Esophagus squamous epithelium (tissue), 5 donors: Measurements from ENCODE around the gene LRRC49. TPM values are rescaled to one million over a fixed set of nuclear protein-coding genes. Genes with fewer than 3 reads are reported as not detected.

Experiments
- DNase-seq: peaks from one replicate; lab custom pipeline; 2025; lab: John Stamatoyannopoulos, UW
- H3K27ac ChIP-seq, 4 donors: fragments of 200-600 bp; sonication (generic); one replicate each; pipeline ENCODE4 v1.5.1; 2016 to 2019; ENCODE audit warnings: mild to moderate bottlenecking in 1 of 4
- H3K27me3 ChIP-seq, 4 donors: fragments of 200-600 bp; sonication (generic); 1 replicate in 3 of 4; 2 replicates in 1 of 4; pipeline versions ENCODE4 v1.5.1 to v1.6.0; 2017 to 2021; ENCODE audit warnings: antibody characterized with exemption in 1 of 4
- H3K36me3 ChIP-seq, 3 donors: fragments of 200-600 bp; sonication (generic); one replicate each; pipeline ENCODE4 v1.5.1; 2016 to 2019
- H3K4me1 ChIP-seq, 3 donors: fragments of 200-600 bp; sonication (generic); one replicate each; pipeline ENCODE4 v1.5.1; 2017 to 2019
- H3K4me3 ChIP-seq, 4 donors: fragments of 200-600 bp; sonication (generic); 1 replicate in 3 of 4; 2 replicates in 1 of 4; pipeline ENCODE4 v1.5.1; 2016 to 2019; ENCODE audit warnings: mild to moderate bottlenecking in 2 of 4, moderate library complexity in 1 of 4
- H3K9me3 ChIP-seq, 3 donors: fragments of 200-600 bp; sonication (generic); one replicate each; pipeline ENCODE4 v1.5.1; 2016 to 2019
- POLR2A ChIP-seq, 4 donors: fragments of 450-650 bp; IDR thresholded peaks; one replicate each; pipeline ENCODE4 v1.6.1; 2017; ENCODE audit warnings: antibody characterized with exemption in 4 of 4, mild to moderate bottlenecking in 4 of 4, moderate library complexity in 3 of 4
- WGBS, 2 donors: methylation state at CpG; one replicate each; pipeline ENCODE4 v1.1.5; 2018; 5-methylcytosine and 5-hydroxymethylcytosine counted together
- intact Hi-C: fragments of 100-400 bp; cut with DNase I; formaldehyde crosslinking; loops from one replicate; pipeline ENCODE4 v1.15.0; 2022
- total RNA-seq, 4 donors: library from RNA; depleted of rRNA; stranded (reverse); fragments of >200 nt; gene quantifications; one replicate each; pipeline ENCODE4 v1.1.0, GENCODE V29; 2016
- TF ChIP-seq, protein P1 (sequence below), 6 experiments: fragments of 450-650 bp in 4 of 6; fragments of 200-600 bp in 2 of 6; sonication (generic) in 2 of 6; IDR thresholded peaks; one replicate each; pipeline ENCODE4 v1.5.1; 2016 to 2019; ENCODE audit warnings: antibody characterized with exemption in 6 of 6, mild to moderate bottlenecking in 4 of 6, moderate library complexity in 4 of 6
- donor health status: DM: yes; HTN: yes; CAD: no.

LRRC49 gene
- total RNA-seq, 4 donors from 2014 or later = 0.34 to 5.5 (median 4.8) TPM

DNA sequence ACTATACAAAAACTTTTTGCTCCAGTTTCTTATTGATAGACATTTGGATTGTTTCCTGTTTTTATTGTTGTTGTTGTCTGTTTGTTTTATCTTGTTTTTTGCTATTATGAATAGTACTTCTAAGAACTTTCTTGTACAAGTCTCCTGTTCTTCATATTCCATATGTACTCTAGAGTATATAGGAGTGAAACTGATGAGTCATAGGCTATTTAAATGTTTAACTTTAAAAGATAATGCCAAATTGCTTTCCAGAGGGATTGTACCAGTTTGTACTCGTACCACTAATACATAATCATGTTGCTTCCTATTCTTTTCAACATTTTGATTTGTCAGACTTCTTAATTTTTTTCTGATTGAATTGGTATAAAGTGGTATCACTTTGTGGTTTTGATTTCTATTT, 19.6 kb downstream of the LRRC49 start:
- Histone ChIP-seq H3K9me3 (peaks cover 7 to 17% (median 12%) of the 10 kb centered on the region in 3 donors), H3K27ac (no peak overlapping the region), H3K36me3 (peaks cover 0 to 18% (median 0%) of the 10 kb centered on the region in 3 donors), H3K27me3 (no peaks in the 10 kb centered on the region), H3K4me1 (no peaks in the 10 kb centered on the region), H3K4me3 (no peak overlapping the region)
- no peak for TF ChIP-seq POLR2A (IDR thresholded peaks at IDR 0.05)
- TF ChIP-seq, protein P1, sequence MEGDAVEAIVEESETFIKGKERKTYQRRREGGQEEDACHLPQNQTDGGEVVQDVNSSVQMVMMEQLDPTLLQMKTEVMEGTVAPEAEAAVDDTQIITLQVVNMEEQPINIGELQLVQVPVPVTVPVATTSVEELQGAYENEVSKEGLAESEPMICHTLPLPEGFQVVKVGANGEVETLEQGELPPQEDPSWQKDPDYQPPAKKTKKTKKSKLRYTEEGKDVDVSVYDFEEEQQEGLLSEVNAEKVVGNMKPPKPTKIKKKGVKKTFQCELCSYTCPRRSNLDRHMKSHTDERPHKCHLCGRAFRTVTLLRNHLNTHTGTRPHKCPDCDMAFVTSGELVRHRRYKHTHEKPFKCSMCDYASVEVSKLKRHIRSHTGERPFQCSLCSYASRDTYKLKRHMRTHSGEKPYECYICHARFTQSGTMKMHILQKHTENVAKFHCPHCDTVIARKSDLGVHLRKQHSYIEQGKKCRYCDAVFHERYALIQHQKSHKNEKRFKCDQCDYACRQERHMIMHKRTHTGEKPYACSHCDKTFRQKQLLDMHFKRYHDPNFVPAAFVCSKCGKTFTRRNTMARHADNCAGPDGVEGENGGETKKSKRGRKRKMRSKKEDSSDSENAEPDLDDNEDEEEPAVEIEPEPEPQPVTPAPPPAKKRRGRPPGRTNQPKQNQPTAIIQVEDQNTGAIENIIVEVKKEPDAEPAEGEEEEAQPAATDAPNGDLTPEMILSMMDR (IDR thresholded peaks at IDR 0.05) = no peak
- 33% methylated on average over 1 of the region's 1 CpG for WGBS, 2 donors
- intact Hi-C loops = no loop called here
- no peak for DNase-seq

- intact Hi-C loops = no loop called here
- Histone ChIP-seq H3K4me1 (no peaks in the 10 kb centered on the region), H3K27ac (no peak overlapping the region), H3K9me3 (no peaks in the 10 kb centered on the region), H3K36me3 (no peaks in the 10 kb centered on the region), H3K4me3 (no peak overlapping the region), H3K27me3 (no peaks in the 10 kb centered on the region)
- WGBS, 2 donors = 94 to 100% methylated on average over 1 to 2 of the region's 10 CpGs
- DNase-seq = no peak
- TF ChIP-seq POLR2A (IDR thresholded peaks at IDR 0.05) = no peak
- TF ChIP-seq, protein P1 (IDR thresholded peaks at IDR 0.05) = no peak
Observed at GRCh38 chr15:70916531-70916930, 23.9 kb downstream of the LRRC49 start.

- DNase-seq = no peak
- Histone ChIP-seq H3K4me1 (no peaks in the 10 kb centered on the region), H3K36me3 (no peaks in the 10 kb centered on the region), H3K27me3 (no peaks in the 10 kb centered on the region), H3K4me3 (no peak overlapping the region), H3K9me3 (no peaks in the 10 kb centered on the region), H3K27ac (no peak overlapping the region)
- TF ChIP-seq, protein P1 (IDR thresholded peaks at IDR 0.05) = no peak
- TF ChIP-seq POLR2A (IDR thresholded peaks at IDR 0.05) = no peak
- WGBS, 2 donors = 75 to 98% methylated on average over 3 to 6 of the region's 6 CpGs
- intact Hi-C loops = no loop called here
Observed at GRCh38 chr15:70917955-70918354, 25.3 kb downstream of the LRRC49 start.

- 27 to 50% methylated on average over 1 of the region's 1 CpG for WGBS, 2 donors
- H3K4me1 ChIP-seq = no peaks in the 10 kb centered on the region
- H3K4me3 ChIP-seq = no peak overlapping the region
- TF ChIP-seq, protein P1 (IDR thresholded peaks at IDR 0.05) = no peak
- no peak for TF ChIP-seq POLR2A (IDR thresholded peaks at IDR 0.05)
- intact Hi-C loops = no loop called here
- no peak overlapping the region for H3K27ac ChIP-seq
- H3K27me3 ChIP-seq = no peaks in the 10 kb centered on the region
- no peak for DNase-seq
- no peaks in the 10 kb centered on the region for H3K36me3 ChIP-seq
- H3K9me3 ChIP-seq = no peaks in the 10 kb centered on the region
Observed at GRCh38 chr15:70920981-70921696, 28.5 kb downstream of the LRRC49 start.

DNA sequence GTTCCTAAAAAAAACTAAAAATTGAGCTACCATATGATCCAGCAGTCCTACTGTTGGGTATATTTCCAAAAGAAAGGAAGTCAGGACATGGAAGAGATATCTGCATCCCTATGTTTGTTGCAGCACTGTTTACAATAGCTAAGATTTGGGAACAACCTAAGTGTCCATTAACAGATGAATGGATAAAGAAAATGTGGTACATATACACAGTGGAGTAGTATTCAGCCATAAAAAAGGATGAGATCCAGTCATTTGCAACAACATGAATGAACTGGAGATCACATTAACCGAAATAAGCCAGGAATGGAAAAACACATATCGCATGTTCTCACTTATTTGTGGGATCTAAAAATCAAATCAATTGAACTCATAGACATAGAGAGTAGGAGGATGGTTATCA, 29.5 kb downstream of the LRRC49 start:
- H3K4me3 ChIP-seq = no peak overlapping the region
- WGBS, 2 donors = 94 to 98% methylated on average over 2 of the region's 2 CpGs
- H3K27me3 ChIP-seq = no peaks in the 10 kb centered on the region
- intact Hi-C loops = no loop called here
- no peak for DNase-seq
- no peaks in the 10 kb centered on the region for H3K4me1 ChIP-seq
- TF ChIP-seq, protein P1 (IDR thresholded peaks at IDR 0.05) = no peak
- TF ChIP-seq POLR2A (IDR thresholded peaks at IDR 0.05) = no peak
- H3K27ac ChIP-seq = no peak overlapping the region
- no peaks in the 10 kb centered on the region for H3K9me3 ChIP-seq
- no peaks in the 10 kb centered on the region for H3K36me3 ChIP-seq
